CD14-positive monocyte (primary cell): ENCODE results near the gene TIMP2. TPM values are rescaled to one million over a fixed set of nuclear protein-coding genes. Genes with fewer than 3 reads are reported as not detected.
"Not testable (repeated sequence)": the region's sequence is repeated elsewhere in the genome, so short reads cannot be mapped to it uniquely, and the experiment has no call there.

Experiments used
- DNase-seq, 3 donors: peaks; one replicate each; pipeline ENCODE4 v3.0.0-alpha.2; 2011 to 2022
- H2AFZ ChIP-seq: 2 replicates; pipeline ENCODE4 v1.6.0; 2012; ENCODE audit warnings: mild to moderate bottlenecking, low read depth, low read length, inconsistent platforms; ENCODE audit not compliant: insufficient read depth, poor library complexity, severe bottlenecking
- H3K27ac ChIP-seq, 2 donors: 1 replicate in 1 of 2; 2 replicates in 1 of 2; pipeline ENCODE4 v1.5.1; 2012 to 2013; ENCODE audit warnings: low read length in 2 of 2, control low read depth in 1 of 2, inconsistent platforms in 1 of 2, low read depth in 1 of 2, mild to moderate bottlenecking in 1 of 2
- H3K27me3 ChIP-seq, 2 donors: one replicate each; pipeline versions ENCODE4 v1.6.0 to v1.6.1; 2011 to 2013; ENCODE audit warnings: low read length in 2 of 2; ENCODE audit not compliant: control insufficient read depth in 2 of 2, insufficient read depth in 2 of 2
- H3K36me3 ChIP-seq, 2 donors: replicated peaks in 1 of 2; 1 replicate in 1 of 2; 2 replicates in 1 of 2; pipeline versions ENCODE4 v1.5.1 to v1.6.1; 2012 to 2013; ENCODE audit warnings: low read length in 2 of 2, control low read depth in 1 of 2, inconsistent platforms in 1 of 2, mild to moderate bottlenecking in 1 of 2; ENCODE audit not compliant: insufficient read depth in 2 of 2, control insufficient read depth in 1 of 2
- H3K4me1 ChIP-seq, 2 donors: 1 replicate in 1 of 2; 2 replicates in 1 of 2; pipeline versions ENCODE4 v1.5.1 to v1.6.1; 2012 to 2013; ENCODE audit warnings: low read length in 2 of 2, control low read depth in 1 of 2, inconsistent platforms in 1 of 2, mild to moderate bottlenecking in 1 of 2, moderate library complexity in 1 of 2; ENCODE audit not compliant: insufficient read depth in 2 of 2, control insufficient read depth in 1 of 2
- H3K4me2 ChIP-seq: replicated peaks from 2 replicates; pipeline ENCODE3; 2012; ENCODE audit warnings: low read length, moderate library complexity, mild to moderate bottlenecking; ENCODE audit not compliant: poor library complexity, severe bottlenecking; ENCODE audit errors: extremely low read depth
- H3K4me3 ChIP-seq, 3 experiments: fragments of 200-600 bp in 1 of 3; sonication (generic) in 1 of 3; replicated peaks in 1 of 3; 1 replicate in 2 of 3; 2 replicates in 1 of 3; pipeline ENCODE4 v1.5.1; 2011 to 2013; ENCODE audit warnings: low read length in 3 of 3, mild to moderate bottlenecking in 3 of 3, control low read depth in 2 of 3, low read depth in 2 of 3, inconsistent platforms in 1 of 3, moderate library complexity in 1 of 3
- H3K79me2 ChIP-seq: 2 replicates; pipeline ENCODE4 v1.6.0; 2012; ENCODE audit warnings: mild to moderate bottlenecking, control low read depth, inconsistent platforms, low read length, moderate library complexity; ENCODE audit not compliant: insufficient read depth
- H3K9ac ChIP-seq: 2 replicates; pipeline ENCODE4 v1.6.0; 2017; ENCODE audit warnings: low read length, mild to moderate bottlenecking; ENCODE audit not compliant: insufficient read depth, poor library complexity, severe bottlenecking
- H3K9me3 ChIP-seq, 2 donors: replicated peaks in 1 of 2; 1 replicate in 1 of 2; 2 replicates in 1 of 2; pipeline versions ENCODE4 v1.5.1 to v1.6.1; 2012 to 2013; ENCODE audit warnings: low read length in 2 of 2, control low read depth in 1 of 2; ENCODE audit not compliant: control insufficient read depth in 1 of 2, insufficient read depth in 1 of 2
- H4K20me1 ChIP-seq: 2 replicates; pipeline ENCODE4 v1.6.0; 2012; ENCODE audit warnings: mild to moderate bottlenecking, low read length, control low read depth, moderate library complexity; ENCODE audit not compliant: insufficient read depth
- H3K27ac Mint-ChIP-seq, 7 donors: one replicate each; pipeline ENCODE4 v1.8.0; 2020; ENCODE audit warnings: mild to moderate bottlenecking in 7 of 7, mixed read lengths in 7 of 7, moderate library complexity in 6 of 7, inconsistent platforms in 2 of 7
- H3K27me3 Mint-ChIP-seq, 3 donors: one replicate each; pipeline ENCODE4 v1.8.0; 2021 to 2022; ENCODE audit warnings: low read depth in 3 of 3, mild to moderate bottlenecking in 3 of 3, mixed read lengths in 3 of 3, moderate library complexity in 3 of 3, inconsistent platforms in 1 of 3
- H3K36me3 Mint-ChIP-seq, 2 donors: one replicate each; pipeline ENCODE4 v1.8.0; 2020; ENCODE audit warnings: mixed read lengths in 2 of 2, inconsistent platforms in 1 of 2, mild to moderate bottlenecking in 1 of 2
- H3K4me1 Mint-ChIP-seq: one replicate; pipeline ENCODE4 v1.8.0; 2020; ENCODE audit warnings: mild to moderate bottlenecking, mixed read lengths
- H3K4me3 Mint-ChIP-seq, 2 donors: one replicate each; pipeline ENCODE4 v1.8.0; 2020; ENCODE audit warnings: mild to moderate bottlenecking in 2 of 2, mixed read lengths in 2 of 2, moderate library complexity in 1 of 2
- H3K9me3 Mint-ChIP-seq, 7 donors: one replicate each; pipeline ENCODE4 v1.8.0; 2020 to 2022; ENCODE audit warnings: mixed read lengths in 7 of 7, mild to moderate bottlenecking in 6 of 7, moderate library complexity in 6 of 7, inconsistent platforms in 2 of 7
- WGBS: methylation state at CpG from one replicate; pipeline ENCODE4 v1.1.5; 2013; ENCODE audit warnings: missing lambda C conversion rate; ENCODE audit not compliant: insufficient coverage; 5-methylcytosine and 5-hydroxymethylcytosine counted together
- intact Hi-C, 2 donors: fragments of 100-400 bp; cut with micrococcal nuclease; formaldehyde crosslinking; loops; one replicate each; pipeline versions ENCODE4 v1.15.0 to v1.15.1; 2023
- polyA plus RNA-seq, 3 donors: library from polyadenylated mRNA; depleted of rRNA in 1 of 3; unstranded in 2 of 3; stranded (reverse) in 1 of 3; fragments of 300-500 nt in 2 of 3; fragments of >200 nt in 1 of 3; fragmentation: Illumina TruSeq in 2 of 3; gene quantifications; 1 replicate in 2 of 3; 2 replicates in 1 of 3; pipeline ENCODE4 v1.2.3, GENCODE V29; 2012 to 2021
- TF ChIP-seq, protein P1 (sequence below): fragments of 200-600 bp; IDR thresholded peaks from one replicate; pipeline ENCODE4 v1.8.0; 2022; ENCODE audit warnings: antibody characterized with exemption, mild to moderate bottlenecking

The TIMP2 gene
- polyA plus RNA-seq, 3 donors = 4.5 to 101 (median 6.4) TPM

DNA sequence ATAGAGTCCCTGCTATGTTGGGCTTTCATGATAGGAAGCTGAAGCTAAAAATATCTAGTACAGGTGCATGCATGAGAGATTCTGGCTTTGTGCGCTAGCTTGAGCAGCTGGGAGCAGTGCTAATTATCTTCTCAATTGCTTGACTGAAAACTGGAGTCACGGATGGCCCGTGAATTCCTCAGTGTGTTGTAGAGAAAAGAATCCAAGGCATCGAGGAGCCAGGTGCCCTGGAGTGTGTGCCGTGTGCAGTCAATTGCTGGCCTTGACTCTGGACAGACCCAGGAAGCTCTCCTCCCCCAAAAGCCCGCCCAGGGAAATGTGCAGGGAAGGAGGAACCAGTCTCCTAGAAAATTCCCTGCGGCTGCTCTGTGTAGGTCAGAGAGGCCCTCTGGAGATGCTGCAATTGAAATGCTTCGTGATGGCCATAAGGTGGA, 40.3 kb upstream of the TIMP2 start:
- H3K4me3 ChIP-seq = no peak overlapping the region
- Mint-ChIP-seq H3K4me3 (peak overlapping the region in 1 of 2 donors; percentile 37), H3K4me1 (peaks cover 8% of the 10 kb centered on the region), H3K27me3 (peaks cover 0 to 4% (median 2%) of the 10 kb centered on the region in 3 donors), H3K27ac (no peak overlapping the region), H3K36me3 (no peaks in the 10 kb centered on the region), H3K9me3 (peaks cover 0 to 2% (median 0%) of the 10 kb centered on the region in 7 donors)
- H2AFZ ChIP-seq = no peak overlapping the region
- H3K27me3 ChIP-seq = no peaks in the 10 kb centered on the region
- no peaks in the 10 kb centered on the region for H4K20me1 ChIP-seq
- TF ChIP-seq, protein P1, sequence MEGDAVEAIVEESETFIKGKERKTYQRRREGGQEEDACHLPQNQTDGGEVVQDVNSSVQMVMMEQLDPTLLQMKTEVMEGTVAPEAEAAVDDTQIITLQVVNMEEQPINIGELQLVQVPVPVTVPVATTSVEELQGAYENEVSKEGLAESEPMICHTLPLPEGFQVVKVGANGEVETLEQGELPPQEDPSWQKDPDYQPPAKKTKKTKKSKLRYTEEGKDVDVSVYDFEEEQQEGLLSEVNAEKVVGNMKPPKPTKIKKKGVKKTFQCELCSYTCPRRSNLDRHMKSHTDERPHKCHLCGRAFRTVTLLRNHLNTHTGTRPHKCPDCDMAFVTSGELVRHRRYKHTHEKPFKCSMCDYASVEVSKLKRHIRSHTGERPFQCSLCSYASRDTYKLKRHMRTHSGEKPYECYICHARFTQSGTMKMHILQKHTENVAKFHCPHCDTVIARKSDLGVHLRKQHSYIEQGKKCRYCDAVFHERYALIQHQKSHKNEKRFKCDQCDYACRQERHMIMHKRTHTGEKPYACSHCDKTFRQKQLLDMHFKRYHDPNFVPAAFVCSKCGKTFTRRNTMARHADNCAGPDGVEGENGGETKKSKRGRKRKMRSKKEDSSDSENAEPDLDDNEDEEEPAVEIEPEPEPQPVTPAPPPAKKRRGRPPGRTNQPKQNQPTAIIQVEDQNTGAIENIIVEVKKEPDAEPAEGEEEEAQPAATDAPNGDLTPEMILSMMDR = no peak
- H3K79me2 ChIP-seq = no peaks in the 10 kb centered on the region
- no peak overlapping the region for H3K9ac ChIP-seq
- 98% methylated on average over 8 of the region's 8 CpGs for WGBS
- intact Hi-C loops = loop anchor here (5.0 kb wide), 2 partner anchors 33 to 38 kb away; partner anchors contain the start of gene TIMP2 (in 1 of the 2)
- no peak overlapping the region for H3K27ac ChIP-seq
- H3K36me3 ChIP-seq = no peaks in the 10 kb centered on the region
- no peaks in the 10 kb centered on the region for H3K4me1 ChIP-seq
- no peak for DNase-seq
- no peaks in the 10 kb centered on the region for H3K9me3 ChIP-seq
- H3K4me2 ChIP-seq = no peak overlapping the region

DNA sequence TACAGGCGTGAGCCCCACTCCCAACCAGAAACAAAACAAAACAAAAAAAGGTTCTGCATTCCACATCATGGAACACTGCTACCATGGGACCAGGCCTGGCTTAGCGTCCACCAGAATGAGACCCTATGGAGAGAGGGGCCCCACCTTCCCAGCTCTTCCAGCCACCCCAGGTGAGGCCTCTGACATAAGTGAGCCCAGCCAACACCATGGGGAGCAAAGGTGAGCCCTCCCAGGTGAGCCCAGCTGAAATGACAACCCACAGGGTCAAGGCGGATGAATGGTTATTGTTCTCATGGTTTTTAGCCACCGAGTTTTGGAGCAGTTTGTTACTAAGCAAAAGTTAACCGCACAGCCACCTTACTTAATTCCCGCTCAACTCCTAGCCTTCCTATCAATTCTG, 38.2 kb upstream of the TIMP2 start:
- DNase-seq = no peak
- H2AFZ ChIP-seq = no peak overlapping the region
- no peaks in the 10 kb centered on the region for H3K27me3 ChIP-seq
- 100% methylated on average over 2 of the region's 6 CpGs for WGBS
- H3K9me3 ChIP-seq = no peaks in the 10 kb centered on the region
- H3K4me1 Mint-ChIP-seq = peaks cover 4% of the 10 kb centered on the region
- H3K27me3 Mint-ChIP-seq = peaks cover 1 to 5% (median 2%) of the 10 kb centered on the region in 3 donors
- H3K36me3 Mint-ChIP-seq = no peaks in the 10 kb centered on the region
- H3K4me2 ChIP-seq = no peak overlapping the region
- no peak overlapping the region for H3K27ac Mint-ChIP-seq
- peaks cover 0 to 2% (median 0%) of the 10 kb centered on the region in 7 donors for H3K9me3 Mint-ChIP-seq
- H3K4me3 ChIP-seq = no peak overlapping the region
- H4K20me1 ChIP-seq = no peaks in the 10 kb centered on the region
- H3K4me3 Mint-ChIP-seq = no peak overlapping the region
- no peak overlapping the region for H3K27ac ChIP-seq
- no peaks in the 10 kb centered on the region for H3K79me2 ChIP-seq
- H3K36me3 ChIP-seq = no peaks in the 10 kb centered on the region
- H3K9ac ChIP-seq = no peak overlapping the region
- H3K4me1 ChIP-seq = no peaks in the 10 kb centered on the region
- intact Hi-C loops = no loop called here
- TF ChIP-seq, protein P1 = no peak

DNA sequence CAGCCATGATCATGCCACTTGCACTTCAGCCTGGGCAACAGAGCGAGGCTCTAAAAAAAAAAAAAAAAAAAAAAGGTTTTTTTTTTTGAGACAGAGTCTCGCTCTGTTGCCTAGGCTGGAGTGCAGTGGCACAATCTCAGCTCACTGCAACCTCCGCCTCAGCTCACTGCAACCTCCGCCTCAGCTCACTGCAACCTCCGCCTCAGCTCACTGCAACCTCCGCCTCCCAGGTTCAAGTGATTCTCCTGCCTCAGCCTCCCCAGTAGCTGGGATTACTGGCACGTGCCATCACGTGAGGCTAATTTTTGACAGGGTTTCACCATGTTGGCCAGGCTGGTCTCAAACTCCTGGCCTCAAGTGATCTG, 37.8 kb upstream of the TIMP2 start:
- intact Hi-C loops, H4K20me1 ChIP-seq, H3K27me3 ChIP-seq, DNase-seq, H3K9me3 ChIP-seq, H3K9ac ChIP-seq, H3K4me3 Mint-ChIP-seq, H3K27me3 Mint-ChIP-seq, H3K27ac ChIP-seq, H3K4me2 ChIP-seq, H3K9me3 Mint-ChIP-seq, H3K4me1 Mint-ChIP-seq, H3K4me3 ChIP-seq, H3K4me1 ChIP-seq, H3K79me2 ChIP-seq, H3K36me3 Mint-ChIP-seq, H3K27ac Mint-ChIP-seq, H3K36me3 ChIP-seq, H2AFZ ChIP-seq: not testable (repeated sequence)
- WGBS = 91% methylated on average over 8 of the region's 8 CpGs
